Colonic mucosa (tissue), 4 donors: ENCODE results near the gene FAM13A. TPM values are rescaled to one million over a fixed set of nuclear protein-coding genes. Genes with fewer than 3 reads are reported as not detected.

ENCODE experiments used
- DNase-seq: peaks from one replicate; pipeline ENCODE4 v3.0.0-alpha.2; 2020
- H3K27ac ChIP-seq: fragments of 200-600 bp; one replicate; pipeline ENCODE4 v1.8.0; 2021
- H3K27me3 ChIP-seq: fragments of 200-600 bp; one replicate; pipeline ENCODE4 v1.8.0; 2021
- H3K36me3 ChIP-seq: fragments of 200-600 bp; one replicate; pipeline ENCODE4 v1.8.0; 2021
- H3K4me1 ChIP-seq: fragments of 200-600 bp; one replicate; pipeline ENCODE4 v1.8.0; 2021; ENCODE audit warnings: mild to moderate bottlenecking
- H3K4me3 ChIP-seq: fragments of 200-600 bp; one replicate; pipeline ENCODE4 v1.8.0; 2021
- H3K9ac ChIP-seq, 2 donors: one replicate each; pipeline ENCODE4 v1.7.0; 2013; ENCODE audit warnings: control low read depth in 2 of 2, low read depth in 2 of 2, low read length in 2 of 2
- H3K9me3 ChIP-seq: fragments of 200-600 bp; one replicate; pipeline ENCODE4 v1.8.0; 2021
- CTCF ChIP-seq: fragments of 200-600 bp; IDR thresholded peaks from one replicate; pipeline ENCODE4 v1.8.0; 2022; ENCODE audit warnings: antibody characterized with exemption, mild to moderate bottlenecking
- intact Hi-C: fragments of 100-400 bp; cut with DNase I; formaldehyde crosslinking; loops from one replicate; pipeline ENCODE4 v1.14.1; 2022
- total RNA-seq, 2 donors: library from RNA; stranded (reverse); fragmentation: NEBNext Ultra II Directional in 1 of 2; extraction: Animal tissue kit (Norgen Biotek cat#: 25700) in 1 of 2; gene quantifications; one replicate each; pipeline ENCODE4 v1.2.1, GENCODE V29; 2021
- donor health status: healthy.
- donor health status: DM: no; HTN: no; CAD: no.
- donor health status: DM: no; HTN: no; CAD: no.

The FAM13A gene
- total RNA-seq, 2 donors from 2014 or later, result 34.0 to 248 TPM

- no peak for TF ChIP-seq CTCF
- H3K36me3 ChIP-seq, result peaks cover 20% of the 10 kb centered on the region
Observed at GRCh38 chr4:88725986-88726385, 331.0 kb downstream of the FAM13A start.

GRCh38 chr4:88725143-88725542, 331.8 kb downstream of the FAM13A start:
- intact Hi-C loops, result no loop called here
- H3K9ac ChIP-seq, result no peak overlapping the region
- H3K9me3 ChIP-seq, result no peaks in the 10 kb centered on the region
- no peak for TF ChIP-seq CTCF
- peaks cover 20% of the 10 kb centered on the region for H3K36me3 ChIP-seq
- no peaks in the 10 kb centered on the region for H3K4me1 ChIP-seq
- DNase-seq, result no peak
- no peak overlapping the region for H3K27ac ChIP-seq
- H3K4me3 ChIP-seq, result no peak overlapping the region
- no peaks in the 10 kb centered on the region for H3K27me3 ChIP-seq

More at GRCh38 chr4:88725986-88726385, 331.0 kb downstream of the FAM13A start:
- Histone ChIP-seq H3K4me3 (no peak overlapping the region), H3K27ac (no peak overlapping the region), H3K27me3 (no peaks in the 10 kb centered on the region), H3K4me1 (no peaks in the 10 kb centered on the region), H3K9me3 (no peaks in the 10 kb centered on the region), H3K9ac (no peak overlapping the region)
- intact Hi-C loops, result no loop called here
- DNase-seq, result no peak

GRCh38 chr4:88724406-88724805, 332.6 kb downstream of the FAM13A start:
- Histone ChIP-seq H3K4me1 (no peaks in the 10 kb centered on the region), H3K27ac (no peak overlapping the region), H3K9me3 (no peaks in the 10 kb centered on the region), H3K27me3 (no peaks in the 10 kb centered on the region), H3K4me3 (no peak overlapping the region), H3K36me3 (peaks cover 15% of the 10 kb centered on the region), H3K9ac (no peak overlapping the region)
- no peak for DNase-seq
- no peak for TF ChIP-seq CTCF
- intact Hi-C loops, result no loop called here

GRCh38 chr4:88722828-88723227, 334.2 kb downstream of the FAM13A start:
- Histone ChIP-seq H3K36me3 (peaks cover 10% of the 10 kb centered on the region), H3K9ac (no peak overlapping the region), H3K9me3 (no peaks in the 10 kb centered on the region), H3K4me1 (no peaks in the 10 kb centered on the region), H3K27me3 (no peaks in the 10 kb centered on the region), H3K4me3 (no peak overlapping the region), H3K27ac (no peak overlapping the region)
- TF ChIP-seq CTCF, result no peak
- no peak for DNase-seq
- intact Hi-C loops, result no loop called here

GRCh38 chr4:88722276-88722780, 334.7 kb downstream of the FAM13A start:
- Histone ChIP-seq H3K27me3 (no peaks in the 10 kb centered on the region), H3K9me3 (no peaks in the 10 kb centered on the region), H3K4me1 (no peaks in the 10 kb centered on the region), H3K4me3 (no peak overlapping the region), H3K9ac (no peak overlapping the region), H3K36me3 (peaks cover 10% of the 10 kb centered on the region), H3K27ac (no peak overlapping the region)
- TF ChIP-seq CTCF, result no peak
- intact Hi-C loops, result no loop called here
- DNase-seq, result no peak
